ENCODE data around the gene UBE2D1. TPM values are rescaled to one million over a fixed set of nuclear protein-coding genes. Genes with fewer than 3 reads are reported as not detected.

Gene UBE2D1
- total and polyA plus RNA-seq, 2 donors (not counting 1 experiment from before 2014, with no cell fraction given), result 12.1 to 21.4 TPM

DNA sequence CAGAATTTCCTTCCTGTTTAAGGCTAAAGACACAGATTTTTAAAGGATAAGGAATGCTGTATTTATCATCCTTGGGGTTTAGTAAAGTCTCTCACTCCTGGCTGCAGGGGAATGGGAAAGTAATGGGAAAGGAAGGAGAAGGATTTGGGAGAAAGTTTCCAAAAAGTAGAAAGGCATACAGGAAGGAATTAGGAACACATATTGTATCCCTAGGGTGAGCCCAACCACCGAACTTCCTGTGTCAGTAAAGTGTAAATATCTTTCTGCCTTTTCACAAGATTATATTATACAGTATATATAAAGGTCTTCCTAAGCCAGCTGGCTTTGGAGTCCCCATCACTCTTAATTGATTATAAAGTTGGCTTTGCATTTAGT is 12.0 kb upstream of the UBE2D1 start:
- no peak for DNase-seq (ENCODE audit: low read depth in 2 of 2)
- Histone ChIP-seq H3K4me3 (replicated peaks in 1 of 4; ENCODE audit: control extremely low read depth in 1 of 4, insufficient read depth in 1 of 4, low read depth in 3 of 4, low read length in 4 of 4) (no peak overlapping the region), H3K4me2 (ENCODE audit: extremely low read depth, insufficient read depth, low read length) (no peak overlapping the region), H3K27ac (ENCODE audit: insufficient read depth, low read length) (no peak overlapping the region), H4K20me1 (ENCODE audit: control insufficient read depth, extremely low read depth, insufficient read depth, low read length) (no peaks in the 10 kb centered on the region), H3K27me3 (ENCODE audit: control insufficient read depth, insufficient read depth, low read length) (no peaks in the 10 kb centered on the region), H3K9ac (ENCODE audit: insufficient read depth, low read length) (no peak overlapping the region), H3K36me3 (ENCODE audit: control insufficient read depth, insufficient read depth, low read length) (no peaks in the 10 kb centered on the region), H3K79me2 (ENCODE audit: control insufficient read depth, insufficient read depth, low read length) (no peaks in the 10 kb centered on the region), H3K9me3 (ENCODE audit: control insufficient read depth, insufficient read depth, low read depth, low read length) (no peaks in the 10 kb centered on the region), H3K4me1 (ENCODE audit: control insufficient read depth, extremely low read depth, insufficient read depth, low read length) (no peaks in the 10 kb centered on the region), H2AFZ (ENCODE audit: low read length) (no peak overlapping the region)
- TF ChIP-seq EZH2 (IDR thresholded peaks at IDR 0.05; ENCODE audit: low read length, missing control alignments), result no peak
- TF ChIP-seq, protein P1, sequence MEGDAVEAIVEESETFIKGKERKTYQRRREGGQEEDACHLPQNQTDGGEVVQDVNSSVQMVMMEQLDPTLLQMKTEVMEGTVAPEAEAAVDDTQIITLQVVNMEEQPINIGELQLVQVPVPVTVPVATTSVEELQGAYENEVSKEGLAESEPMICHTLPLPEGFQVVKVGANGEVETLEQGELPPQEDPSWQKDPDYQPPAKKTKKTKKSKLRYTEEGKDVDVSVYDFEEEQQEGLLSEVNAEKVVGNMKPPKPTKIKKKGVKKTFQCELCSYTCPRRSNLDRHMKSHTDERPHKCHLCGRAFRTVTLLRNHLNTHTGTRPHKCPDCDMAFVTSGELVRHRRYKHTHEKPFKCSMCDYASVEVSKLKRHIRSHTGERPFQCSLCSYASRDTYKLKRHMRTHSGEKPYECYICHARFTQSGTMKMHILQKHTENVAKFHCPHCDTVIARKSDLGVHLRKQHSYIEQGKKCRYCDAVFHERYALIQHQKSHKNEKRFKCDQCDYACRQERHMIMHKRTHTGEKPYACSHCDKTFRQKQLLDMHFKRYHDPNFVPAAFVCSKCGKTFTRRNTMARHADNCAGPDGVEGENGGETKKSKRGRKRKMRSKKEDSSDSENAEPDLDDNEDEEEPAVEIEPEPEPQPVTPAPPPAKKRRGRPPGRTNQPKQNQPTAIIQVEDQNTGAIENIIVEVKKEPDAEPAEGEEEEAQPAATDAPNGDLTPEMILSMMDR (conservative IDR thresholded peaks at IDR 0.05 in 1 of 2, IDR thresholded peaks at IDR 0.05 in 1 of 2; ENCODE audit: low read depth in 1 of 2, low read length in 2 of 2), result no peak

DNA sequence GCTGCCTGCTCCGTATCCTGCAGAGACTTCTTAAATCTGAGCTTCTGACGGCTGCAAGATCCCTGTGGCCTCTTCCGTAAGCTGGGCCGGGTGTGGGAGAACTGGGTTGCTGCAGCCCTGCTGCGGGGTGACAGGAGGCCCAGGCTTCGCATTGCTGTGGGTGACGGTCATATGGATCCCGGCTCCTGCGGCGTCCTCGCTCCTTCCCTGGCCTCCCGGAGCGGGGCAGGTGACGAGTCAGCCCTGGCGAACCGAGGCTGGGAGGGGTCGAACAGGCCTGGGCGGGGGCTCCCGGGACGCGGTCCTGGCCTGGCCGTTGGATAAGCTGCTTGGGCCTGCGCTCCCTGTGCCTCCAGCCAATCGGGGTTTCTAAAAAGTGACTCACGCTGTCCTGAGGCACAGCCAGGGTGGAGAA is 7.8 kb upstream of the UBE2D1 start:
- no peaks in the 10 kb centered on the region for H3K4me1 ChIP-seq (ENCODE audit: control insufficient read depth, extremely low read depth, insufficient read depth, low read length)
- no peaks in the 10 kb centered on the region for H3K79me2 ChIP-seq (ENCODE audit: control insufficient read depth, insufficient read depth, low read length)
- peak; percentile 52 to 61 for DNase-seq (ENCODE audit: low read depth in 2 of 2)
- peaks cover 13% of the 10 kb centered on the region for H3K27me3 ChIP-seq (ENCODE audit: control insufficient read depth, insufficient read depth, low read length)
- TF ChIP-seq, protein P1 (conservative IDR thresholded peaks at IDR 0.05 in 1 of 2, IDR thresholded peaks at IDR 0.05 in 1 of 2; ENCODE audit: low read depth in 1 of 2, low read length in 2 of 2), result no peak
- TF ChIP-seq EZH2 (IDR thresholded peaks at IDR 0.05; ENCODE audit: low read length, missing control alignments), result no peak
- no peaks in the 10 kb centered on the region for H4K20me1 ChIP-seq (ENCODE audit: control insufficient read depth, extremely low read depth, insufficient read depth, low read length)
- no peak overlapping the region for H3K9ac ChIP-seq (ENCODE audit: insufficient read depth, low read length)
- no peak overlapping the region for H3K27ac ChIP-seq (ENCODE audit: insufficient read depth, low read length)
- peak overlapping the region; percentile 40 for H2AFZ ChIP-seq (ENCODE audit: low read length)
- H3K4me2 ChIP-seq (ENCODE audit: extremely low read depth, insufficient read depth, low read length), result peak overlapping the region; percentile 52
- no peaks in the 10 kb centered on the region for H3K36me3 ChIP-seq (ENCODE audit: control insufficient read depth, insufficient read depth, low read length)
- no peaks in the 10 kb centered on the region for H3K9me3 ChIP-seq (ENCODE audit: control insufficient read depth, insufficient read depth, low read depth, low read length)
- peak overlapping the region in 1 of 4 experiments; percentile 12 for H3K4me3 ChIP-seq (replicated peaks in 1 of 4; ENCODE audit: control extremely low read depth in 1 of 4, insufficient read depth in 1 of 4, low read depth in 3 of 4, low read length in 4 of 4)

DNA sequence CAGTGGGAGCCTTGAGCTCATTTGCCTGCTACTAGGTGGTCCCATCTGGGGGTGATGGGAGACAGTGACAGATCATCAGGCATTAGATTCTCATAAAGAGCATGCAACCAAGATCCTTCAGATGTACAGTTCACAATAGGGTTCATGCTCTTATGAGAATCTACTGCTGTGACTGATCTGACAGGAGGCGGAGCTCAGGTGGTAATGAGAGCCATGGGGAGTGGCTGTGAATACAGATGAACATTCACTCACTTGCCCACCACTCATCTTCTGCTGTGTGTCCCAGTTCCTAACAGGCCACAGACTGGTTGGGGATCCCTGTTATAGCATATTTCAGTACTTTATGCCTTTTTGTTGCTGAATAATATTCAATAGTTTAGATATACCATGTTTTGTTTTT is 6.6 kb upstream of the UBE2D1 start:
- Histone ChIP-seq H3K27ac (ENCODE audit: insufficient read depth, low read length) (no peak overlapping the region), H4K20me1 (ENCODE audit: control insufficient read depth, extremely low read depth, insufficient read depth, low read length) (no peaks in the 10 kb centered on the region), H3K9me3 (ENCODE audit: control insufficient read depth, insufficient read depth, low read depth, low read length) (no peaks in the 10 kb centered on the region), H3K4me1 (ENCODE audit: control insufficient read depth, extremely low read depth, insufficient read depth, low read length) (no peaks in the 10 kb centered on the region), H3K79me2 (ENCODE audit: control insufficient read depth, insufficient read depth, low read length) (no peaks in the 10 kb centered on the region), H3K9ac (ENCODE audit: insufficient read depth, low read length) (no peak overlapping the region), H3K27me3 (ENCODE audit: control insufficient read depth, insufficient read depth, low read length) (peaks cover 13% of the 10 kb centered on the region), H3K4me2 (ENCODE audit: extremely low read depth, insufficient read depth, low read length) (no peak overlapping the region), H3K4me3 (replicated peaks in 1 of 4; ENCODE audit: control extremely low read depth in 1 of 4, insufficient read depth in 1 of 4, low read depth in 3 of 4, low read length in 4 of 4) (no peak overlapping the region), H3K36me3 (ENCODE audit: control insufficient read depth, insufficient read depth, low read length) (no peaks in the 10 kb centered on the region), H2AFZ (ENCODE audit: low read length) (no peak overlapping the region)
- no peak for DNase-seq (ENCODE audit: low read depth in 2 of 2)
- TF ChIP-seq, protein P1 (conservative IDR thresholded peaks at IDR 0.05 in 1 of 2, IDR thresholded peaks at IDR 0.05 in 1 of 2; ENCODE audit: low read depth in 1 of 2, low read length in 2 of 2), result no peak
- no peak for TF ChIP-seq EZH2 (IDR thresholded peaks at IDR 0.05; ENCODE audit: low read length, missing control alignments)

All from fibroblast of lung (primary cell).